ENCODE results near the gene SRC. TPM values are rescaled to one million over a fixed set of nuclear protein-coding genes. Genes with fewer than 3 reads are reported as not detected.
"Not testable (repeated sequence)": the region's sequence is repeated elsewhere in the genome, so short reads cannot be mapped to it uniquely, and the experiment has no call there.

The SRC gene
- total and polyA plus RNA-seq, 2 of the 8 experiments (the other 6 are each of a cell fraction or from before 2014, with no cell fraction given), result 27.6 to 28.8 TPM

DNA sequence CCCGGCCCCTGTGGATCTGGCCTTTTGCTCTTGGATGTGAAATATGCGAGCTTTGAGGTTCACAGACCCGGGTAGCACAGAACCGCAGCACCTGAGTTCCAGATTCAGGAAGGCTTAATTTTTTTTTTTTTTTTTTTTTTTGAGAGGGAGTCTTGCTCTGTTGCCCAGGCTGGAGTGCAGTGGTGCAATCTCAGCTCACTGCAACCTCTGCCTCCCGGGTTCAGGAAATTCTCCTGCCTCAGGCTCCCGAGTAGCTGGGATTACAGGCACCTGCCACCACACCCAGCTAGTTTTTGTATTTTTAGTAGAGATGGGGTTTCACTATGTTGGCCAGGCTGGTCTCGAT, 6.2 kb upstream of the SRC start:
- POLR2A ChIA-PET (ENCODE audit: partially characterized antibody), result interaction anchor here (0.7 kb wide), 1 partner anchor 17 kb away, joined by 5 read pairs; no protein-coding TSS in a partner anchor
- H2BK20ac ChIP-seq (ENCODE audit: low read length); H2AFZ ChIP-seq (ENCODE audit: low read length): not testable (repeated sequence)

More for the DNA sequence above, 6.2 kb upstream of the SRC start:
- 94% methylated on average over 7 of the region's 7 CpGs; no CpG with 5 or more reads in 1 of the 2 experiments for WGBS, 2 experiments (ENCODE audit: extremely low coverage in 1 of 2, insufficient coverage in 1 of 2, insufficient read length in 1 of 2, insufficient replicate concordance in 2 of 2, low coverage in 1 of 2, low lambda C conversion rate in 2 of 2, missing lambda C conversion rate in 1 of 2)
- H3K4me3 ChIP-seq (ENCODE audit: extremely low read depth in 1 of 4, insufficient read depth in 2 of 4, low read depth in 3 of 4, low read length in 4 of 4); H3K23ac ChIP-seq (ENCODE audit: insufficient read length); H3K27ac ChIP-seq (ENCODE audit: low read depth, low read length); H4K20me1 ChIP-seq (replicated peaks in 1 of 2; ENCODE audit: control insufficient read depth in 1 of 2, insufficient read depth in 2 of 2, low read length in 2 of 2); CTCF ChIA-PET (ENCODE audit: partially characterized antibody); H4K8ac ChIP-seq (ENCODE audit: extremely low read depth, insufficient read depth, low read length); H3K18ac ChIP-seq (ENCODE audit: extremely low read depth, low read length); H3K4me1 ChIP-seq (replicated peaks in 1 of 4; ENCODE audit: control insufficient read depth in 3 of 4, insufficient read depth in 4 of 4, low read length in 3 of 4); H2AK5ac ChIP-seq (ENCODE audit: low read depth, low read length); H3K36me3 ChIP-seq (ENCODE audit: control insufficient read depth in 2 of 4, insufficient read depth in 4 of 4, low read length in 3 of 4); H3K4ac ChIP-seq (replicated peaks; ENCODE audit: insufficient read length, low read depth, low read length); H3K56ac ChIP-seq (replicated peaks; ENCODE audit: insufficient read length, low read depth, low read length); FAIRE-seq; H2BK12ac ChIP-seq (ENCODE audit: low read depth, low read length); H2BK15ac ChIP-seq (ENCODE audit: low read length); H3K23me2 ChIP-seq (ENCODE audit: low read depth, low read length); H3K27me3 ChIP-seq (replicated peaks in 1 of 4; ENCODE audit: control insufficient read depth in 3 of 4, extremely low read depth in 1 of 4, insufficient read depth in 3 of 4, low read length in 3 of 4); H2BK5ac ChIP-seq (ENCODE audit: low read depth, low read length); H4K91ac ChIP-seq (replicated peaks; ENCODE audit: insufficient read length, low read length); H3K14ac ChIP-seq (ENCODE audit: insufficient read length); H3K9me3 ChIP-seq (ENCODE audit: insufficient read depth in 2 of 2, low read depth in 1 of 2, low read length in 1 of 2); H4K5ac ChIP-seq (ENCODE audit: insufficient read length, low read depth, low read length); H3K9ac ChIP-seq (replicated peaks in 1 of 4; ENCODE audit: extremely low read depth in 1 of 4, low read depth in 3 of 4, low read length in 3 of 4); H3K79me2 ChIP-seq (ENCODE audit: control insufficient read depth in 1 of 2, insufficient read depth in 2 of 2, low read length in 2 of 2); DNase-seq (ENCODE audit: low read depth in 1 of 2, low spot score in 2 of 2); H3K79me1 ChIP-seq (ENCODE audit: low read depth, low read length); H3K4me2 ChIP-seq (ENCODE audit: insufficient read depth in 1 of 2, low read depth in 2 of 2, low read length in 2 of 2); H2BK120ac ChIP-seq (replicated peaks; ENCODE audit: low read depth, low read length): not testable (repeated sequence)

Data from H1 (cell line).